HCT116 (cell line): ENCODE results near the gene NUP133. TPM values are rescaled to one million over a fixed set of nuclear protein-coding genes. Genes with fewer than 3 reads are reported as not detected.

Source experiments
- ATAC-seq: fragments of 200-7000 bp; cut with Tn5 transposase; 2 replicates; pipeline ENCODE4 v1.9.1; 2020; ENCODE audit warnings: mild to moderate bottlenecking, moderate library complexity
- BruUV-seq: library from RNA; stranded (reverse); fragments of 400-500 nt; replicated peaks from 2 replicates; lab custom pipeline; 2021; lab: Mats Ljungman, UMichigan
- CTCF ChIA-PET: fragments of 300-600 bp; sonication (Branson Sonifier 250); formaldehyde crosslinking; loops from one replicate; lab custom pipeline; 2021; ENCODE audit warnings: antibody characterized with exemption; lab: Charles Lee
- POLR2A ChIA-PET: fragments of 300-600, 350-600 bp; sonication (Branson Sonifier 250); formaldehyde crosslinking; loops from one replicate; lab custom pipeline; 2021; ENCODE audit warnings: antibody characterized with exemption; lab: Charles Lee
- RAD21 ChIA-PET, 2 experiments: fragments of 300-600 bp; sonication (Branson Sonifier 250); formaldehyde crosslinking; loops; one replicate each; lab custom pipeline; 2023; ENCODE audit warnings: low total read pairs in 2 of 2; ENCODE audit not compliant: uncharacterized antibody in 2 of 2, unreplicated experiment in 2 of 2, low non-redundant PET in 1 of 2; lab: Charles Lee
- DNase-seq: peaks from one replicate; pipeline ENCODE4 v3.0.0-alpha.2; 2010; ENCODE audit warnings: low read depth, low spot score
- H2AFZ ChIP-seq: fragments of 200-600 bp; shearing (Covaris generic), sonication (generic); 2 replicates; pipeline ENCODE4 v1.6.1; 2017; ENCODE audit warnings: low read depth, mixed run types, mixed read lengths, antibody characterized with exemption, low read length; ENCODE audit not compliant: poor library complexity, severe bottlenecking
- H3K27ac ChIP-seq: 2 replicates; pipeline ENCODE4 v1.5.1; 2012; ENCODE audit warnings: low read depth, low read length
- H3K27me3 ChIP-seq: fragments of 200-600 bp; sonication (generic); 2 replicates; pipeline ENCODE4 v1.6.1; 2016; ENCODE audit warnings: mixed run types, low read length, mixed read lengths; ENCODE audit not compliant: insufficient read depth
- H3K36me3 ChIP-seq, 2 experiments: fragments of 200-500 bp in 1 of 2; fragments of 200-600 bp in 1 of 2; sonication (Bioruptor generic) in 1 of 2; sonication (generic) in 1 of 2; 2 replicates each; pipeline versions ENCODE4 v1.5.1 to v1.6.1; 2014 to 2016; ENCODE audit warnings: low read length in 2 of 2, inconsistent platforms in 1 of 2, mixed read lengths in 1 of 2, mixed run types in 1 of 2; ENCODE audit not compliant: insufficient read depth in 2 of 2, control insufficient read depth in 1 of 2
- H3K4me1 ChIP-seq, 2 experiments: fragments of 200-600 bp in 1 of 2; sonication (generic) in 1 of 2; 2 replicates each; pipeline versions ENCODE4 v1.5.1 to v1.6.1; 2012 to 2017; ENCODE audit warnings: low read length in 2 of 2, inconsistent platforms in 1 of 2, mild to moderate bottlenecking in 1 of 2, mixed read lengths in 1 of 2, mixed run types in 1 of 2, moderate library complexity in 1 of 2; ENCODE audit not compliant: insufficient read depth in 2 of 2, control insufficient read depth in 1 of 2
- H3K4me2 ChIP-seq: fragments of 200-600 bp; sonication (generic); 2 replicates; pipeline ENCODE4 v1.6.1; 2017; ENCODE audit warnings: mixed run types, low read length, mixed read lengths
- H3K4me3 ChIP-seq, 2 experiments: fragments of 200-600 bp in 1 of 2; sonication (generic) in 1 of 2; replicated peaks in 1 of 2; 2 replicates each; pipeline ENCODE4 v1.5.1; 2011 to 2016; ENCODE audit warnings: low read length in 2 of 2, control low read depth in 1 of 2, low read depth in 1 of 2, mild to moderate bottlenecking in 1 of 2, mixed read lengths in 1 of 2, mixed run types in 1 of 2
- H3K79me2 ChIP-seq: fragments of 200-600 bp; sonication (generic); 2 replicates; pipeline ENCODE4 v1.6.1; 2017; ENCODE audit warnings: mild to moderate bottlenecking, mixed run types, low read length, moderate library complexity, mixed read lengths; ENCODE audit not compliant: insufficient read depth
- H3K9ac ChIP-seq: fragments of 200-600 bp; sonication (generic); 2 replicates; pipeline ENCODE4 v1.6.1; 2016; ENCODE audit warnings: low read length, mixed read lengths
- H3K9me2 ChIP-seq: fragments of 200-600 bp; sonication (generic), shearing (Covaris generic); 2 replicates; pipeline ENCODE4 v1.6.1; 2017; ENCODE audit warnings: mixed run types, mild to moderate bottlenecking, moderate library complexity; ENCODE audit not compliant: insufficient read depth
- H3K9me3 ChIP-seq, 2 experiments: fragments of 200-500 bp in 1 of 2; fragments of 200-600 bp in 1 of 2; sonication (Bioruptor generic) in 1 of 2; sonication (generic) in 1 of 2; 2 replicates each; pipeline ENCODE4 v1.6.1; 2014 to 2017; ENCODE audit warnings: low read length in 2 of 2, mixed read lengths in 2 of 2, inconsistent platforms in 1 of 2, low read depth in 1 of 2, mild to moderate bottlenecking in 1 of 2, mixed run types in 1 of 2, moderate library complexity in 1 of 2; ENCODE audit not compliant: control insufficient read depth in 1 of 2, insufficient read depth in 1 of 2
- H4K20me1 ChIP-seq: fragments of 200-600 bp; sonication (generic), shearing (Covaris generic); 2 replicates; pipeline ENCODE4 v1.6.1; 2017; ENCODE audit warnings: mixed run types, mild to moderate bottlenecking, moderate library complexity; ENCODE audit not compliant: insufficient read depth
- CEBPB ChIP-seq: IDR thresholded peaks from 2 replicates; pipeline ENCODE4 v1.6.1; 2012; ENCODE audit warnings: low read depth
- MAX ChIP-seq: IDR thresholded peaks from 2 replicates; pipeline ENCODE4 v1.6.1; 2012
- POLR2AphosphoS5 ChIP-seq: IDR thresholded peaks from 2 replicates; pipeline ENCODE4 v1.6.1; 2011; ENCODE audit warnings: mild to moderate bottlenecking, low read depth, low read length, moderate library complexity
- RAD21 ChIP-seq: IDR thresholded peaks from 2 replicates; pipeline ENCODE4 v1.6.1; 2012; ENCODE audit warnings: low read depth, mild to moderate bottlenecking
- SRF ChIP-seq: IDR thresholded peaks from 2 replicates; pipeline ENCODE4 v1.6.1; 2012; ENCODE audit warnings: low read depth
- intact Hi-C: fragments of 100-400 bp; cut with micrococcal nuclease; formaldehyde crosslinking; loops from 2 replicates; pipeline ENCODE4 v1.10.0; 2022
- total RNA-seq: library from RNA; stranded (reverse); gene quantifications from one replicate; pipeline ENCODE4 v1.2.1, GENCODE V29; 2021; ENCODE audit not compliant: unreplicated experiment

The NUP133 gene
- total RNA-seq, 1 experiment from 2014 or later: 52.5 TPM

- H3K9me3 ChIP-seq: no peaks in the 10 kb centered on the region
- POLR2A ChIA-PET: interaction anchor here (0.7 to 2.4 kb wide), 2 partner anchors 30 to 52 kb away, joined by 3 to 6 read pairs; partner anchors contain the start of gene ABCB10
Observed at GRCh38 chr1:229506633-229507032, 1.5 kb downstream of the NUP133 start.

GRCh38 chr1:229495782-229496181 lies 12.4 kb downstream of the NUP133 start:
- H4K20me1 ChIP-seq: no peaks in the 10 kb centered on the region
- no peaks in the 10 kb centered on the region for H3K9me2 ChIP-seq
- no peak overlapping the region for H3K9ac ChIP-seq
- intact Hi-C loops: no loop called here
- BruUV-seq: no TSS peak
- no peak for DNase-seq
- ChIA-PET RAD21 (no interaction called here), POLR2A (no interaction called here), CTCF (no interaction called here)
- H3K4me1 ChIP-seq: no peaks in the 10 kb centered on the region
- no peak overlapping the region for H2AFZ ChIP-seq
- peaks cover 34 to 55% of the 10 kb centered on the region in 2 experiments for H3K36me3 ChIP-seq
- no peak overlapping the region for H3K4me2 ChIP-seq
- H3K27me3 ChIP-seq: no peaks in the 10 kb centered on the region
- no peaks in the 10 kb centered on the region for H3K9me3 ChIP-seq
- H3K4me3 ChIP-seq: no peak overlapping the region
- TF ChIP-seq RAD21 (no peak), MAX (no peak), CEBPB (no peak), SRF (no peak)
- no peaks in the 10 kb centered on the region for H3K79me2 ChIP-seq
- no peak for ATAC-seq
- no peak overlapping the region for H3K27ac ChIP-seq

More at GRCh38 chr1:229506633-229507032, 1.5 kb downstream of the NUP133 start:
- H3K9ac ChIP-seq: 0 out of 2 replicates have a peak overlapping the region, but pooled peaks have one; percentile 96
- intact Hi-C loops: no loop called here
- H3K4me1 ChIP-seq: peaks cover 5 to 20% of the 10 kb centered on the region in 2 experiments; a peak in 3 of 4 replicates
- ChIA-PET RAD21 (no interaction called here), CTCF (interaction anchor here (1.1 to 1.7 kb wide), 3 partner anchors 10 to 248 kb away, joined by 3 to 4 read pairs (median 3); partner anchors contain the start of gene ABCB10)
- DNase-seq (no peak), ATAC-seq (no peak)
- peak overlapping the region; percentile 96 for H3K4me2 ChIP-seq
- H3K4me3 ChIP-seq: peak overlapping the region; percentile 66 to 86
- H3K36me3 ChIP-seq: peaks cover 6 to 9% of the 10 kb centered on the region in 2 experiments; a peak in 2 of 4 replicates
- no peak overlapping the region for H2AFZ ChIP-seq
- H4K20me1 ChIP-seq: no peaks in the 10 kb centered on the region
- H3K79me2 ChIP-seq: peaks cover 43% of the 10 kb centered on the region
- BruUV-seq: no TSS peak
- TF ChIP-seq CEBPB (no peak), POLR2AphosphoS5 (no peak)
- no peaks in the 10 kb centered on the region for H3K9me2 ChIP-seq
- H3K27me3 ChIP-seq: no peaks in the 10 kb centered on the region
- H3K27ac ChIP-seq: no peak overlapping the region
